SIG-M5 (cell line): Measurements from ENCODE around the gene CAMK2A.
"Not testable (repeated sequence)": the region's sequence is repeated elsewhere in the genome, so short reads cannot be mapped to it uniquely, and the experiment has no call there.

ENCODE experiments used
- DNase-seq: peaks from one replicate; lab custom pipeline; 2025; lab: John Stamatoyannopoulos, UW

The CAMK2A gene

GRCh38 chr5:150253416-150254208 lies 36.0 kb downstream of the CAMK2A start:
- DNase-seq = no peak

- no peak for DNase-seq
Measured at GRCh38 chr5:150252489-150252888, 37.1 kb downstream of the CAMK2A start.

- no peak for DNase-seq
Measured at GRCh38 chr5:150251504-150251903, 38.1 kb downstream of the CAMK2A start.

GRCh38 chr5:150249744-150250143 lies 39.8 kb downstream of the CAMK2A start:
- no peak for DNase-seq

- no peak for DNase-seq
Measured at GRCh38 chr5:150248946-150249345, 40.6 kb downstream of the CAMK2A start.

GRCh38 chr5:150248493-150248892 lies 41.1 kb downstream of the CAMK2A start:
- DNase-seq = not testable (repeated sequence)

- no peak for DNase-seq
Measured at GRCh38 chr5:150247726-150248125, 41.8 kb downstream of the CAMK2A start.

- no peak for DNase-seq
Measured at GRCh38 chr5:150246835-150247234, 42.7 kb downstream of the CAMK2A start.

- DNase-seq = no peak
Measured at GRCh38 chr5:150246429-150246828, 43.1 kb downstream of the CAMK2A start.

- DNase-seq = no peak
Measured at GRCh38 chr5:150245808-150246207, 43.8 kb downstream of the CAMK2A start.

- no peak for DNase-seq
Measured at GRCh38 chr5:150245111-150245789, 44.3 kb downstream of the CAMK2A start.

- DNase-seq = no peak
Measured at GRCh38 chr5:150244209-150244608, 45.4 kb downstream of the CAMK2A start.

GRCh38 chr5:150243590-150243989 lies 46.0 kb downstream of the CAMK2A start:
- no peak for DNase-seq

- no peak for DNase-seq
Measured at GRCh38 chr5:150242251-150242894, 47.2 kb downstream of the CAMK2A start.

- DNase-seq = no peak
Measured at GRCh38 chr5:150241298-150242160, 48.0 kb downstream of the CAMK2A start.

GRCh38 chr5:150239794-150240122 lies 49.8 kb downstream of the CAMK2A start:
- DNase-seq = no peak

GRCh38 chr5:150239099-150239793 lies 50.3 kb downstream of the CAMK2A start:
- DNase-seq = no peak

- DNase-seq = no peak
Measured at GRCh38 chr5:150238646-150239045, 50.9 kb downstream of the CAMK2A start.

GRCh38 chr5:150236981-150237754 lies 52.4 kb downstream of the CAMK2A start:
- DNase-seq = no peak

GRCh38 chr5:150236313-150236712 lies 53.3 kb downstream of the CAMK2A start:
- no peak for DNase-seq

- DNase-seq = no peak
Measured at GRCh38 chr5:150235500-150235854, 54.1 kb downstream of the CAMK2A start.
